Esophagus muscularis mucosa (tissue), 3 donors: Measurements from ENCODE around the gene DGKG.

ENCODE experiments used
- CTCF ChIP-seq, 3 experiments: fragments of 200-600 bp in 2 of 3; fragments of 450-650 bp in 1 of 3; sonication (generic) in 2 of 3; IDR thresholded peaks; one replicate each; pipeline ENCODE4 v1.5.1; 2017 to 2019; ENCODE audit warnings: antibody characterized with exemption in 3 of 3, mild to moderate bottlenecking in 2 of 3, moderate library complexity in 1 of 3
- POLR2A ChIP-seq: fragments of 450-650 bp; IDR thresholded peaks from one replicate; pipeline ENCODE4 v1.6.1; 2017; ENCODE audit warnings: antibody characterized with exemption, moderate library complexity, mild to moderate bottlenecking, low read depth

GRCh38 chr3:186115239-186115996 is 246.6 kb downstream of the DGKG start:
- TF ChIP-seq CTCF (IDR thresholded peaks at IDR 0.05) (no peak), POLR2A (no peak)
